NCI-H1092 treated with DMSO at 0.1 percent for 48 hours (cell line): ENCODE data around the gene ANXA4.
A peak's percentile ranks its signal among the peaks of the same experiment; 100 is the strongest.
"Not testable (repeated sequence)": the region's sequence is repeated elsewhere in the genome, so short reads cannot be mapped to it uniquely, and the experiment has no call there.

Source experiments
- DNase-seq: peaks from one replicate; lab custom pipeline; 2025; lab: John Stamatoyannopoulos, UW

The ANXA4 gene

DNA sequence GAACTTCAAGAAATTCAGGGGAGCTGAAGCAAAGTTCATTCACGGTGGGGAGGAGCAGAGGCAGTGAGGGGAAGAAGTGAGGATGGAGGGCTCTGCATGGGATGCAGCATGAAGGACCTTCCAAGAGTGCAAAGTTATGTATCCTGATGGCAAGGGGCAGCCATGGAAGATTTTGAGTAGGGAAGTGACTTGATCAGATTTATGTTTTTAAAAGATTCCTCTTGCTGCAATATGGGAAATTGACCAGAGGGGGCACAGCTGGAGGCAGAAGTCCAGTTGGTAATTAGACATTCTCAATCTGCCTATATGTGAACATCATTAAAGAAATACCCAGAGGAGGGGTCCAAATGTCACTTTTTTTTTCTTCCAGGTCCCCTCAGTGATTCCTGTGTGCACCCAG lies 21.5 kb upstream of the ANXA4 start:
- no peak for DNase-seq

DNA sequence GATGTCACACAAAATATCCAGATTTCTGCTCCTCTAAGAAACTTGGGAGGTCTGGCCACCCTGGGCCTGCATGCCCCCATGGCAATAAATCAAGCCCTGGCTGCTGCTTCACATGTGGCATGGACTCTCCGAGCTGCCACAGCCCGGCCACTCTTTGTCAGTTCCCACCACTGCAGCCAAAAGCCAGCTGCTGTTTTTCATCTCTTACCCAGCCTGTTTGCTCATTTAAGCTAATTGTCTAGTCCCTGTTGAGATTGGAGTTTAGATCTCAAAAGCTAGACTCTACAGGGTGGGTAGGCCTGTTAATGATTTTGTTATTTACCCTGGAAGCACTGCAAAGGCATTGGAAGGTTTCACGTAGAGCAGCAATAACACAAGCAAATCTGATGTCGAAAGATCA lies 20.9 kb upstream of the ANXA4 start:
- DNase-seq = no peak

DNA sequence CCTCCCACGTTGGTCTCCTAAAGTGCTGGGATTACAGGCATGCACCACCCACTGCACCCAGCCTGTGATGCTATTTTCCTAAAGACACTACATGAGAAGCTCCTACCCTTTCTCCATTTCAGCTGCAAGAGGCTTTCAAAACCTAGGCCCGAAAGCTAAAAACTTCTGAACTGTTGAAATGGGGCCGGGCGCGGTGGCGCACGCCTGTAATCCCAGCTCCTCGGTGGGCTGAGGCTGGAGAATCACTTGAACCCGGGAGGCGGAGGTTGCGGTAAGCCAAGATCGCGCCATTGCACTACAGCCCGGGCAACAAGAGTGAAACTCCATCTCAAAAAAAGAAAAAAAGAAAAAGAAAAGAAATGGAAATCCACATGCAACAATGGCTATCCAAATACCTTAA lies 18.1 kb upstream of the ANXA4 start:
- no peak for DNase-seq

DNA sequence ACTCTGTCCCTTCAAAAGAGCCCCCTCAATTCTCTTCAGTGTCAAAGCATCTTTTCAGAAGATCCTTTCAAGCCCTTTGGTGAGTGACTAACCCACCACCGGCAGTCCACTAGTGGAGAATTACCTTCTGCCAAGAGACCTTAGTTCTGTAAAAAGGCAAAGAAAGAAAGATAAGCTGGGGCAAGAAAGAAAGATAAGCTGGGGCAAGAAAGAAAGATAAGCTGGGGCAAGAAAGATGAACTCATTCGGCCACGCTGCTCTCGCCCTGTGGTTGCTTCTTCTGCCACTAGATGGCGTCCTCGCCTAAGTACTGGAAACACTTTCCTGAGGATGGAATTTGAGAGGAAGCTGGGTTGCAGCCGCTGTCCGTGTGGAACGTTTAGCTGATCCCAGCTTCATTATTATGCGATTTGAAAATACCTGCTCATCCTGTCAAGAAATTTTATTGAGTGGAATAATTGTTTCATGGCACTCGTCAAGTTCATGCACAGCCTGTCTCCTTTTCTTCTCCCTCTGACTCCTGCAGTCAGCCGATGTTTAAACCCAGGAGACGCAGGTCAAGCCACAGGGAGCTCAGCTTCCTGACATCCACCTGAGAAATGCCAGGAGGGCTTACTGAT lies 17.3 kb upstream of the ANXA4 start:
- peak; percentile 70 for DNase-seq

DNA sequence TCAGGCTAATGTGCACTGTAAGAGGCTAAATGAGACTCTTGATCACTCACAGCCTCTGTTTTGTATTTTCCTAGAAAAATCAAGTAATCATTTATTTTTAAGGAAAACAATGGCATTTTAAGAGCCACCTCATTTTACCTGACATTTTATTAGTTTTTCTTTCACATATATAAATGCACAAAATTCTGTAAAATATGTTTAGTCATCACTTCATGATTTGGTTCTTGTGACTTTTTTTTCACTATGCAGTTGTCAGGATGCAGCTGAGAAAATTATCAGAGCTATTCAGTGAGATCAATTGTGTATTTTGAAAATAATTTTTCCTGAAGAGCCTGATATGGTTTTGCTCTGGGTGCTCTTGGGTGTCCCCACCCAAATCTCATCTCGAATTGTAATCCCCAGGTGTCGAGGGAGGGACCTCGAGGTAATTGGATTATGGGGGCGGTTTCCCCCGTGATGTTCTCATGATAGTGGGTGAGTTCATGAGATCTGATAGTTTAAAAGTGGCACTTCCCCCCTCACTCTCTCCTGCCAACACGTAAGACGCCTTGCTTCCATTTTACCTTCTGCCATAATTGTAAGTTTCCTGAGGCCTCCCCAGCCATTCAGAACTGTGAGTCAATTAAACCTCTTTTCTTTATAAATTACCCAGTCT lies 16.1 kb upstream of the ANXA4 start:
- no peak for DNase-seq

DNA sequence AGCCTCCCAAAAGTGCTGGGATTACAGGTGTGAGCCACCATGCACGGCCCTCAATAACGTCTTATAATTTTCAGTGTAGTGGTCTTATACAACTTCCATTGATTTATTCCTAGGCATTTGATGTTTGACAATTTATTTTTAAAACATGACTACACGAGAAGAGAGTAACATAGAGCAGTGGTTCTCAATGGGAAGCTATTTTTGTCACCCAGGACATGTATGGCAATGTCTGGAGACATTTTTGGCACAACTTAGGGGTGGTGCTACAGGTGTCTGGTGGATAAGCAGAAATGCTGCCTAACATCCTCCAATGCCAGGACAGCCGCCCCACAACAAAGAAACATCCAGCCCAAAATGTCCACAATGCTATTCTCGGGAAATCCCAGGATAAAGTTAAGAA lies 12.7 kb upstream of the ANXA4 start:
- no peak for DNase-seq

DNA sequence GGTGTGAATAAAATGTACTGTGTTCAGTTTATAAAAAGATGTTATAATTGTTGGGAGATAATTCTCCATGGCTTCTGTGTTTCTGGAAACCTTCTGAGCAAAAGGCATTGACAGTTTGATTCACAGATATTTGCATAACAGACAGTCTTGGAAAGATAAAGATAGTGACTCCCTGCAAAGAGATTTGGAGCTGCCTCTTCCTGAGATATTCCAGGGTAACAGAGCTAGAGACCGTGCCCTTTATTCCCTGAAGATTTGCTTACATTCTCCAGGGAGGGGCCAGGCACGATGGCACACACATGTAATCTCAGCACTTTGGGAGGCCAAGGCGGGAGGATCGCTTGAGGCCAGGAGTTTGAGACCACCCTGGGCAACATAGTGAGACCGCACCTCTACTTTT lies 12.2 kb upstream of the ANXA4 start:
- no peak for DNase-seq

DNA sequence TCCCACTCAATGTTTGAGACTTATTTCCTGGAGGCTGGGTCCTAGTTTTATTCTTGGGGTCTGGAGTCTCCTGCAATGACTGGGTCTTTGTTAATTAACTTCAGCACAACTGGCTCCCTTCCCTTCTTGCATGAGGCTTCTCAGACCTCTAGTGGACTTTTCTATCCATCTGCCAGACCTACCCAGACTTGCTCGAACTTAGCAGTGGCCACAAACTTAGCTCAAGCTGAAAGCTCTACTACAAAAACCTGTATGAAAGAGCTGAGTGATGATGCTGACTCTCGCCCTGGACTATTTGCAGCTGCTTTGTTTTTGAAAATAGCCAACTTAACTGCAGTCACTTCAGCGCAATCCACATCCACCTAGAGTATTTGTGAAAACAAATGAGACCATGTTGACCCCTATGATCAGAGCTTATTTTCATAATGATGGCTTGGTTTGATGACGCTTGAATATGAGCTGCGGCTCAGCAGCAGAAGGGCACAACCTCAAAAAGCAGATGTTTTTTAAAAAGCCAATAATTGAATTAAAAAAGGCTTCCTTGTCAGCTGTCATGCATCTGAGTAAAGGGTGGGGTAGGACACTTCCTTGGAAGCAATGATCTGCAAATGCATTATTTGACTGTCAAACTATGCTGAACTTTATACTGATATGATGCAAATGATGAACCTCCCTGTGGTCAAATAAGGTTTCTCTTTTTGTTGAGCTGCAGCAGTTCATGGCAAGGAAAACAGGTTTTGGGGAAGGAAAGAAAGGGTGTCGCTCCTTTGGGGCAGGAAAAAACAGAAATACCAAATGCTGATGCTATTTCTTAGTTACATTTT lies 10.6 kb upstream of the ANXA4 start:
- no peak for DNase-seq

DNA sequence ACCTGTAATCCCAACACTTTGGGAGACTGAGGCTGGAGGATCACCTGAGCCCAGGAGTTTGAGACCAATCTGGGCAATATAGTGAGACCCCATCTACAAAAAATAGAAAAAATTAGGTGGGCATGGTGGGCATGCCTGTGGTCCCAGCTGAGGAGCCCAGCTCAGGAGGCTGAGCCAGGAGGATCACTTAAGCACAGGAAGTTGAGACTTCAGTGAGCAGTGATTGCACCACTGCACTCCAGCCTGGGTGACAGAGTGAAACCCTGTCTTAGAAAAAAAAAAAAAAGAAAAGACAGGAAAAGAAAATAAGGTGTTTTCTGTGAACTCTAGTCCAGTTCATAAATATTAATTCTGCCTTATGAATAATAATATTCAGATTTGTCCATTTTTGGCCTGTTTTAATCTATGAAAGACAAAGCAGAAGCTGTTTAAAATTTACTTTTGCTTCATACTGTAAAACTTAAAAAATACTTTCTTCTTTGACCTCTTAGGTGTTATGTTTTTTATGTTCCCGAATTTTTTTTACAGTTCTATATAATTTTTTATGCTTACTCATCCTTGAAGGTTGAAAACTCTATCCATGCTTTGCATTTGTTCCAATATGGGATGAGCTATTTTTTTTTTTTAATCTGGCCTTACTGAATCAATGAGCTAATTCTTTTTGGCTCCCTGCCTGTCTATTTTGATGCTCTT lies 8.4 kb upstream of the ANXA4 start:
- no peak for DNase-seq

DNA sequence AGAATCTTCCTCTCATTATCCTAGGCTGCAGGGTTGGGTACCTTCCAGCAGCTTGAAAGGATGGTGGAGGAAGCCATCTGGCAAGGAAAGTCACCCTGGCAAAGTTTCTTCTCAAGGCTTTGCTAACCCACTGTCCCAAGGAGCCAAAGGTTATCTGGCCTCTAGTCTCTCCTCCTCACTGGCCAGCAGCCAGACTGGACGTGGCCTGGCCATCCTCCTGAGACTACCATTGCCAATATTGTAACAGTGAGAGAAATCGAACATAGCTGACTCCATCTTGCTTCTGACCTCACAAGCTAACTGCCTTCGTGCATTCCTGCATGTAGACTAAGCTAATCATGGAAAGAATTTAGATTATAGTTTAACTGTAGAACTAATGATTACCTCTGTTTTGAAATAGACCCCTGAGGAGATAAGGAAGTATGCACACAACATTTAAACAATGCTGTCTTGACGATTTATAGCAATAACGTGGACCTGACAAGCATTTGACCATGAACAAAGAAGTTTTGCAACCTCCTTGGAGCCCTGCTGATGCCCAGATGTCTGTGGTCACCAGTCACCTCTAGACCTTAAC lies 7.8 kb upstream of the ANXA4 start:
- DNase-seq = no peak

DNA sequence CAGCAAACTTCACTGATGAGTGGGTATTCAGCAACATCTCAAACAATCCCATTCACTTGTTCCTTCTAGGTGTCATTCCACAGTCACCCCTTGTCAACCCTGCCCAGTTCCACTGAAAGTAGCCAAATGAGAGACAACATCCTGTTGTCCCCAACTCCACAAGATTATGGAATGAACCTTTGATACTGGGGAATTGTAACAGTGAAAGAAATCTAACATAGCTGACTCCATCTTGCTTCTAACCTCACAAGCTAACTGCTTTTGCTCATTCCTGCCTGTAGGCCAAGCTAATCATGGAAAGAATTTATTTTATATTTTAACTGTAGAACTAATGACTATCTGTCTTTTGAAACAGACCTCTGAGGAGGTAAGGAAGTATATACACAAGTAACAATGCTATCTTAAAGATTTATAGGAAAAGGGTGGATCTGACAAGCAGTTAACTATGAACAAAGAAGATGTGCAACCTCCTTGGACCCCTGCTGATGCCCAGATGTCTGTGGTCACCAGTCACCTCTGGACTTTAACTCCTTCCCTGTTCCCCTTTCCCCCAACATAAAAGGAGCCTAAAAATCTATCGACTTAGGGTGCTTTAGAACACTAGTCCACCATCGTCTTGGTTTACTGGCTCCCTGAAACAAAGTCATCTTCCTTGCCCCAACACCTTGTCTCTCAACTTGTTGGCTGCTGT lies 6.9 kb upstream of the ANXA4 start:
- DNase-seq = no peak

DNA sequence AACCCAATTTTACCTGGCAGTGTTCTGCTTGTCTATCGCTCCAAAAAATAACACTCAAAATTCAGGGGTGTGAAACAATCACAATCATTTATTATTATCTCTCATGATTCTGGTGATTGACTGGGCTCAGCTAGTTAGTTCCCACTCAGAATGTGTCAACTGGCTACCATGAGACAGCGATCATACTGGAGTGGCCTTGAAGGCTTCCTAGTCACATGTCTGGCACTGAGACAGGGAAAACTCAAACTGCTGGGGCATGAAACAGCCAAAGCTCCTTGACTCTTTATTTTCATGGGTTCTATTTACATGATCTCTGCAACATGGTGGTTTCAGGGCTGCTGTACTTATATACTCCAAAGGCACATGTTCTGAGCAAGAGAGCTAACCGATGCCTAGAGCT lies 6.2 kb upstream of the ANXA4 start:
- no peak for DNase-seq

DNA sequence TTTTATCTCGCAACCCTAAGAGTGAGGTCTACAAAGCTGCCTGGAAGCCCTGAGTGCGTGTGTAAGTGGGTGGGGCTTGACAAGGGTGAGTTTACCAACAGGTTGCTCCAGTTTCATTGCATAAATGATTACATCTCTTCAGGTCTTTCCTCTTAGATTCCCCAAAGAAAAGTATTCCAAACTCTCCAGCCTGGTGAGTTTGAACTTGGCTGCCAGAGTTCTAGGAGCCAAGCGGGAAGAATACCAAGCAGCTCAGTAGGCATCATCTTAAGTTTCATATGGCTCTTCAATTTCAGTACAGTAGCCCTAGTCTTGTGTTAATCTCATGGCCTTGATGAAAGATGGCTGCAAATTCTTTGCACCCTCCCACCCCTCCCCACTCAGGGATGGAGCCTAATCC lies 3.8 kb upstream of the ANXA4 start:
- not testable (repeated sequence) for DNase-seq

DNA sequence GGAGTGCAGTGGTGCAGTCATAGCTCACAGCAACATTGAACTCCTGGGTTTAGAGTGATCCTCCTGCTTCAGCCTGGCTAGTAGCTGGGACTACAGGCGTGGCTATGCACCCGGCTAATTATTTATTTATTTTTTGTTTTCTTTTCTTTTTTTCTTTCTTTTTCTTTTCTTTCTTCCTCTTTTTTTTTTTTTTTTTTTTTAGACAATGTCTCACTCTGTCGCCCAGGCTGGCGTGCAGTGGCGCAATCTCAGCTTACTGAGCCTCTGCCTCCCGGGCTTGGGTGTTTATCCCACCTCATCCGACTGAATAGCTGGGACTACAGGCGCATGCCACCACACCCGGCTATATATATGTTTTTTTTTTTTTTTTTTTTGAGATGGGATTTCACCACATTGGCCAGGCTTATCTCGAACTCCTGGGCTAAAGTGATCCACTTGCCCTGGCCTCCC lies 1.4 kb upstream of the ANXA4 start:
- no peak for DNase-seq

DNA sequence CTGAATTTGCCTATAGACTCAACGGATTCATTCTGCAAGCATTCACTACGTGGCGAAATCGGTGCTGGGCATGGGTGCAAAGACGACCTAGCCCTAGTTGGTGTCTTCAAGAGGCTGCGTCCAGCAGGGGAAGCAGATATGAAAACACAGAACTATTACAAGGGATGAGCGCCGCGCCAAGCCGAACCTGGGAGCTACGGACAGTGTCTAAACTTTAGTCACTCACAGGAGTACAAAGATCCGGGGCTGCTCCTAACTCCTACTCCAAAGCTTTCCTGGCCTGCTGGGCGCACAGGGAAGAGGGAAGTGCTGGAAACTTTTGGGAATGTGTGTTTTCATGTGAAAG lies 732 bp upstream of the ANXA4 start:
- no peak for DNase-seq

DNA sequence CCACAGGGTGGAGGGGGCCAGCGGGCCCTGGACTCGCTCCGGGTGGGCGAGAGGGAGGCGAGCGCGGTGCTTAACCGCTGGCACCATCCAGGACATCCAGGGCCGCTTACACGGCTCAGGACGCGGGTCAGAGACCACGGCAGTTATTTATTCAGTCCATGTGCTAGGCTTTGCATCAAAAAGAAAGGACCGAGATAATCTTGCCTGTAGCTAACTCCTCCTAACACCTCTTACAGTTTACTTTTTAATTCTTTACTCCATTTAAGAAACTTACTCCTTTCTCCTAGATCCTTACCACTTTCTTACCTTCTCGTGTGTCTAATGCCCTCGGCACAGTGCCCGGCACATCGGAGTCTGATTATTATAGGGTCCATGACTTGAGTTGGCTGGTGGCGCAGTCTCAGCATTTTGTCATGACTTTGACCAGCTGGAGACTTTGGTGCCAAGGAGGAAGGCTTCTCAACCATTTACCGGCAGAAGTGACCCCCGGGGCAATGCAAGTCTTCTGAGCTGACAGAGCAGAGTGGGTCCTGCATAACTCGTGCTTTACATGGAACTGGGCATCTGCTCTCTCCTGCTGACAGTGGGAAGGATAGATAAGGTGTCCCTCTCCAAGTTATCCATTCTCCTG lies 503 bp downstream of the ANXA4 start:
- no peak for DNase-seq

DNA sequence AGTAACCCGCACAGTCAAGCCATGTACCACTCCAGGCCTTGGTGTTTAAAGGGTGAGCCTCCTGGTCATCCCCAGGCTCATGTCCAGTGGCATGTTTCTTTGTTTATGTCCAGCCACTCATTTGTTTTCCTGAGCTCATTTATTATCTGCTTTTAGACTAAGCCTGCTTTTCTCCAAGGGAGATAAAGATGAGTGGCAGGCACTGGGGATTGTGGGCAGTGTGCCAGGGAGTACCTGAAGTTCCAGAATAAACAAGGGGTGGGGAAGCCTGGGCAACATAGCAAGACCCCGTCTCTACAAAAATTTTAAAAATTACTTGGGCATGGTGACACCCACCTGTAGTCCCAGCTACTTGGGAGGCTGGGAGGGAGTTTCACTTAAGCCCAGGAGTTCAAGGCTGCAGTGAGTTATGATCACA lies 1.9 kb downstream of the ANXA4 start:
- DNase-seq = no peak

DNA sequence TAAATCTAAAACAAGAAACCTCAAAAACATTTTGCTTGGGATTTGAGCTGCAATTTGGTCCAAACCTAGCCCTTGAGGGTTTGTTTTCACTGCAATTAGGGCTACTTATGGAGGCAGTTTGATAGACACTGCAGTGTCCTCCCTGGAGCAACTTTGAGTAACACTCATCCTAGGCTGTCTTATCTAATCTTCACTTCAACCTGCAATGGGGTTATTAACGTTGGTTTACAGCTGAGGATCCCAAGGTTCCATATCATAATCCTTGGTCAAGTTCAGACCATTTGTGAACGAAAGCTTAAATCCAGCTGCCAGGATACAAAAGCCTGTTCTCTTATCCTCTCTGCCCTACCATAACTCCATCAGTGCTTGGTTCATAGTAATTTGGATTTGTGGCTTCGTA lies 2.5 kb downstream of the ANXA4 start:
- DNase-seq = no peak

DNA sequence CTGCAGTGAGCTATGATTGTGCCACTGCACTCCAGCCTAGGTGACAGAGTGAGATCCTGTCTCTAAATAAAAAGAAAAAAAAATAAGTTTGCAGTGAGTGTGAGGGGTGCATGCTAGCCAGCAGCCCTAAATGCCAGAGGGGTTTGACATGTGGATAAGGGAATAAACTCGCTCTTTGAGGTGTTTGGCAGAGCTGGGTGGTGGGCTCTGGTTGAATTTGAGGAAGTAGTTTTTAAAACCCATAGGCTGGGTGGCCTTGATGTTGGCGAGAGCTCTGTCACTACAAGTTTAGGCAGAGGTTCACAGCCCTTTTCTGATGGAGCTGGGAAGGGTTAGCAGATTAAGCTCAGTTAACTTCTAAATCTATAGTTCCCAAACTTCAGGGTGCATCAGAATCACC lies 3.1 kb downstream of the ANXA4 start:
- no peak for DNase-seq

DNA sequence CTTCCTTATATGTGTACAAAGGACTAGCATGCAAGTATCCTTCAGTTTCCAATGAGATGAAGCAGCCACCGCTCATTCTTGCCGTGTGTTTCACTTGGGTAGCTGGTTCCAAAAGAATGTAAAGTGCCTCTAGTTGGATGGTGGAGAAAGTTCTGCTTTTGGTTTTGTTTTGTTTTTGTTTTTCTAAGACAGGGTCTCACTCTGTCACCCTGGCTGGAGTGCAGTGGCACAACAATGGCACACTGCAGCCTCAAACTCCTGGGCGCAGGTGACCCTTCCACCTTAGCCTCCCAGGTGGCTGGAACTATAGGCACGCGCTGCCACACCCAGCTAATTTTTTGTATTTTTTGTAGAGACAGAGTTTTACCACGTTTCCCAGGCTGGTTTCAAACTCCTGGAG lies 8.3 kb downstream of the ANXA4 start:
- DNase-seq = no peak

DNA sequence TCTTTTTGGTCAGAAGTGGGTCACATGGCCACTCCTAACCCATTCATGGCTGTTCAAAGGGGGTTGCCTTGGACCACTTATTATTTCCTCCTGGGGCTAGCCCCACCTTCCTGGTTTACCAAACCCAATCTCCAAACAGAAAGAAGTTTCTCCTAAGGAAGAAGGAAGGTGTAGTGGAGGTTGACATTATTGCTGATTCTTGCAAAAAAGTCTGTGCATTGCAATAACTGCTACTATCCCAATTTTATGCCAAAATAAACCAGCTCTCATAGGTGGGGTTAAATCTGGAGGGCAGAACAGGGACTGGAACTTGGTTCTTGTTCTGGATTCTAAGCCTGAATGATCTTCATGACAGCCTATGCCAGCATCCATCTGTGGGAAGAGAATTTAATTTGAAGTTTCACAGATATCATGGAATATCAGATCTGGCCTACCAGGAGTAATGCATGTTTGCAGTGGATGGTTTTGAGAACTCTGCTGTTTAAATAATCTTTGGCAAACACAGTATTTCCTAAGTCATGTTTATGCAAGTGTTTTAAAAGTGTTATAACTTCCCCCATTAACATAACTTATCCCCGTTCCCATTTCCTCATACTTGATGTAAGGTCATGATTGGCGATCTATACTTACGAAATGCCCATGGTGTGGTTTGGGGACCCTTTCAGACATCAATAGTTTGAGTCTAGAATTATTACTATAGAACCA lies 11.9 kb downstream of the ANXA4 start:
- DNase-seq = no peak
